IgD-negative memory B cell (primary cell): Measurements from ENCODE around the gene LPP. TPM values are rescaled to one million over a fixed set of nuclear protein-coding genes. Genes with fewer than 3 reads are reported as not detected.
A peak's percentile ranks its signal among the peaks of the same experiment; 100 is the strongest.

ENCODE experiments used
- H3K27ac Mint-ChIP-seq, 3 donors: one replicate each; pipeline ENCODE4 v1.8.0; 2020 to 2022; ENCODE audit warnings: mild to moderate bottlenecking in 3 of 3, mixed read lengths in 3 of 3, moderate library complexity in 1 of 3
- H3K27me3 Mint-ChIP-seq: one replicate; pipeline ENCODE4 v1.8.0; 2021; ENCODE audit warnings: mixed read lengths
- H3K36me3 Mint-ChIP-seq: one replicate; pipeline ENCODE4 v1.8.0; 2020; ENCODE audit warnings: mild to moderate bottlenecking, mixed read lengths
- H3K4me1 Mint-ChIP-seq, 3 donors: one replicate each; pipeline ENCODE4 v1.8.0; 2020 to 2022; ENCODE audit warnings: mixed read lengths in 3 of 3, mild to moderate bottlenecking in 1 of 3
- H3K4me3 Mint-ChIP-seq, 4 donors: one replicate each; pipeline ENCODE4 v1.8.0; 2020 to 2022; ENCODE audit warnings: mild to moderate bottlenecking in 4 of 4, mixed read lengths in 4 of 4, moderate library complexity in 3 of 4
- H3K9me3 Mint-ChIP-seq, 3 donors: one replicate each; pipeline ENCODE4 v1.8.0; 2020 to 2021; ENCODE audit warnings: mixed read lengths in 3 of 3, mild to moderate bottlenecking in 1 of 3
- polyA plus RNA-seq: library from polyadenylated mRNA; unstranded; fragments of 300-500 nt; fragmentation: Illumina TruSeq; gene quantifications from one replicate; pipeline ENCODE4 v1.2.3, GENCODE V29; 2021

Gene LPP
- polyA plus RNA-seq, 1 donor from 2014 or later, result 29.2 TPM

DNA sequence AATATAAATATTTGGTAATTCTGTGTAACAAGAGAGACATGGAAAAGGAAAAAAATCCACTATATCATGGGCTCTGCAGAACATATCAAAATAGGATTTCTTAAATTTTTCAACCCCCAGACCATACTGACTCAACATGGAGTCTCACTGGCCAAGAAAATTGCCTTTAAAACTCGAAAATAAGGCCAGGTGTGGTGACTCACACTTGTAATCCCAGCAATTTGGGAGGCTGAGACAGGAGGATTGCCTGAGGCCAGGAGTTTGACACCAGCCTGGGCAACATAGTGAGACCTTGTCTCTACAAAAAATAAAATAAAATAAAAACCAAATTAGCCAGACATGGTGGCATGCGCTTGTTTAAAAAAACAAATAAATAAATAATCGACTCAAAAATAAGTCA, 723.4 kb downstream of the LPP start:
- Mint-ChIP-seq H3K4me3 (no peak overlapping the region), H3K4me1 (no peaks in the 10 kb centered on the region), H3K27me3 (no peaks in the 10 kb centered on the region), H3K9me3 (no peaks in the 10 kb centered on the region), H3K27ac (no peak overlapping the region), H3K36me3 (peaks cover 16% of the 10 kb centered on the region)

DNA sequence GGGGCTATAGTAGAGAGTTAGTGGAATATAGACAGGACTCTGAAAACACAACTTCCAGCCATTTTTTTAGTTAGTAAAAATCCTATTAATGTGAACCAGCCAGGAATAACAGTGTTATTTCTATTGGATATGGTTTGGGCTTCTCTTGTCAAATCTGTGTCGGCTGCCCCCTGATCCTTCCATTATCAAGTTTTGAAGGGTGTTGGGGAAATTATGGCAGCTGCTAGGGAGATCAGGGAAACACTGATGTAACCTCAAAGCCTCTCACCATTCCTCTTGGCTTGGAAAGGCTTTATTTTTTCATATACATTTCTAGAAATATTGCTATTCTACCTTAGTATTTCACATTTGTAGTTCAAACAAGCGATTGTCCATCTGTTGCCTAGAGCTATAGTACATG, 724.1 kb downstream of the LPP start:
- peaks cover 21% of the 10 kb centered on the region for H3K36me3 Mint-ChIP-seq
- no peaks in the 10 kb centered on the region for H3K27me3 Mint-ChIP-seq
- no peaks in the 10 kb centered on the region for H3K9me3 Mint-ChIP-seq
- no peak overlapping the region for H3K27ac Mint-ChIP-seq
- no peak overlapping the region for H3K4me3 Mint-ChIP-seq
- no peaks in the 10 kb centered on the region for H3K4me1 Mint-ChIP-seq

DNA sequence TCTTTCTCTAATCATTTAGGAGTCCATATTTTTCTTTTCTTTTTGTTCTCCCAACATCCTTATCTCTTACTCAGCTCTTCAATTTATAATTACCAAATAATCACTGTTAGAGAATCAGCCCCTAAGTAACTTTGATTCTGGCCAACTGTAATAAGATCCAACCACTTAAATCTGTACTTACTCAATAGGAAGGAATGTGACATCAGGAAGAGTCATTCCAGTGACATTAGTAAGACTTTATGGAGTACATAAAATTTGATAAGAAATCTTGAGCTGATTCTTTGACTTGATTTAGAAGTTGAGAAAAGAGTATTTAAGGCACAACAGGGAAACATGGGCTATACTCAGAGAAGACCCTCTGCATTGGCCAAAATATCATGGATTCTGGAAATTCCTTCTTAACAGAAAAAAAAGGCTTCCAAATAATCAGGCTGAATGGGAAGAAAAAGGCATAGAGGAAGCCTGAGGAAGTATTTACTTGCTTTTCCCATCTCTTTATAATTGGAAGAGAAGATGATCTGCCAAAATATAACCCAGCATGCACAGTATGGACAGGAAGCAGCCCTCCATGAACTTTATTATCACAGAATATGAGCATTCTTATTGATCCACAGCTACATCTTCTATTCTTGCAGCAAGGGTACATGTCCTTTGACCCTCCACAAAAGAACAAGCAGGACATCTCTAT, 728.1 kb downstream of the LPP start:
- Mint-ChIP-seq H3K4me1 (no peaks in the 10 kb centered on the region), H3K27ac (no peak overlapping the region), H3K27me3 (no peaks in the 10 kb centered on the region), H3K36me3 (peaks cover 18% of the 10 kb centered on the region), H3K9me3 (no peaks in the 10 kb centered on the region), H3K4me3 (no peak overlapping the region)

DNA sequence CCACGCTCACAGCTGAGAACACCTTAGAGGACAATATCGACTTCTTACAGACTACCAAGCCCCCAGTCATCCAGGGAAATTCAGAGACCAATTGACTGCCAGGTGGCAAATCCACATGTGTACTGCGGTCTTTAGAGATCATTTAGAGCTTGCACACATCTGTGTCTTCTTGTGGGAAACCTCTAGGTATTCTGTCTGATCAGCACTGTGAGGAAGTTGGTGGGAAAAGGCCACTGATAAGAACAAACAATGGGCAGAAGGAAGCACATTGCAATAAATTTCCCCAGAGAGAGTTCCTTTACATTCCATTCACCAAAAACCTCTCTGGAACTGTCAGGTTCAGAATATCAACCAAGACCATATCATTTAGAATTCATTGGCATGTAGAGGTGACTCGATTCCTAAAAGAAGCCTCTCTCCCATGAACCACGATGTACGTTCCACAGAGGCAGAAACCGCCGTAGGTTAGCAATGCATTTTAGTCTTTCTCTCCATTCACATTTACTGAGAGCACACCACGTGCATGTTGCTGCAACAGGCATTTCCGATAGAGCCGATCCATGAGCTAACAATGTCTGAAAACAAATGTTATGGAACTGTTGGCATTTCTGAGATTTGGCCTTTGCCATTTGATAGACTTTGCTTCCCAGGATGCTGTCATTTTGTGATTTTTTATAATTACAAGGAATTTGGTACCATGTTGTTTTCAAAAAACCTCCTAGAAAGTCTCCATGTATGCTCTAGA, 730.5 kb downstream of the LPP start:
- Mint-ChIP-seq H3K4me1 (no peaks in the 10 kb centered on the region), H3K4me3 (peak overlapping the region in 1 of 4 donors; percentile 30), H3K27me3 (no peaks in the 10 kb centered on the region), H3K36me3 (peaks cover 15% of the 10 kb centered on the region), H3K27ac (no peak overlapping the region), H3K9me3 (no peaks in the 10 kb centered on the region)

DNA sequence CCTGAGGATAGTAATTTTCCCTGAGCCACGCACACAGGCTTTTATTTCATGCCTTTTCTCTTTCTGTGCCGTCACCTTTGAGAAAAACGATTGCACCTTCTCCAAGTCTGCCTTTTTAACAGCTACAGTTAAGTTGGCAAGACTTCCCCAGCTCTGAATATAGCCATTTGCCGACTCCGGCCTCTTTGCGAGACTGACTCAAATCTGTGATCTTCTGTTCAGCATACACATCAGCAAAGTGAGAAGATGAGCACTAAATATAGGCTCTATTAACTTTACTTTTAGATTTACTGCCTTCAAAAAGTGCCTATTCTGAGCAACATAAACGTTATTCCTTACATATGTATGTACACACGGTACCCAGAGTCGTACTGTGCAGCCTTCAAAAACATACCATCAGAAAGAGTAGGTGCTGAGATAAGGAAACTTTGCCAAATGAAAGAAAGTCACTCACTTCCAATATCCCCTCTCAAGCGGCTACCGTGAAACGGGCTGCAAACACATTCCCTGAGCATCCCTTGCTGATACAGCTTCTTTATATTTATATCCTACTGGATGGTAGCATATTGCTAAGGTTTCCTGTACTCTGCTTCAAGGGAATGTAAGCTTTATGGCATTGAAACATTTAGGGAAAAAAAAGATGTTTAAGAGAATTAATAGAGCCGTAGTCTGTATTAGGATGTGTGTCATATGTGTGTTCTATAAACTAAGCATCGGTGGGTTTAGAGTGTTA, 734.5 kb downstream of the LPP start:
- Mint-ChIP-seq H3K4me3 (no peak overlapping the region), H3K9me3 (no peaks in the 10 kb centered on the region), H3K36me3 (peaks cover 12% of the 10 kb centered on the region), H3K4me1 (no peaks in the 10 kb centered on the region), H3K27ac (no peak overlapping the region), H3K27me3 (no peaks in the 10 kb centered on the region)

DNA sequence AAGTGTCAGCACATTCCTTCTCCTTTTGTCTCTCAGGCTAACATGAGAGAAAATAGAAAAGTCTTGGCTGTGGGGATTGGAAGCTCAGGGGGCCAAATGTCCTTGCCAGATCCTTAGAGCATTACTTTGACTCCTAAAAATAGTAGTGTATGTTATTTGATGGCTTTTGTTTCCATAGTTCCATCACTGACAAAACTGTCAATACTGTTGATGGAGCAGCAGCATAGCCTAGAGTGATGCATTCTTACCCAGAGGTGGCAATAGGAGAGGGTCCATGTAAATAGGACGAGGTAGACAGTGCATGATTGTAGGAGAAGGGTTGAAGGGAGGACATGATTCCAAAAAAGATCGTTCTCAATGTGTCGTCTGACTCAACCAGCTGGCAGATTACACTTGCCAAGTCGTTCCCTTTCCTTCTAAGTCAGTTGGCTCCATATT, 735.1 kb downstream of the LPP start:
- H3K4me3 Mint-ChIP-seq, result no peak overlapping the region
- no peaks in the 10 kb centered on the region for H3K27me3 Mint-ChIP-seq
- H3K4me1 Mint-ChIP-seq, result no peaks in the 10 kb centered on the region
- no peaks in the 10 kb centered on the region for H3K9me3 Mint-ChIP-seq
- no peak overlapping the region for H3K27ac Mint-ChIP-seq
- H3K36me3 Mint-ChIP-seq, result peaks cover 8% of the 10 kb centered on the region

DNA sequence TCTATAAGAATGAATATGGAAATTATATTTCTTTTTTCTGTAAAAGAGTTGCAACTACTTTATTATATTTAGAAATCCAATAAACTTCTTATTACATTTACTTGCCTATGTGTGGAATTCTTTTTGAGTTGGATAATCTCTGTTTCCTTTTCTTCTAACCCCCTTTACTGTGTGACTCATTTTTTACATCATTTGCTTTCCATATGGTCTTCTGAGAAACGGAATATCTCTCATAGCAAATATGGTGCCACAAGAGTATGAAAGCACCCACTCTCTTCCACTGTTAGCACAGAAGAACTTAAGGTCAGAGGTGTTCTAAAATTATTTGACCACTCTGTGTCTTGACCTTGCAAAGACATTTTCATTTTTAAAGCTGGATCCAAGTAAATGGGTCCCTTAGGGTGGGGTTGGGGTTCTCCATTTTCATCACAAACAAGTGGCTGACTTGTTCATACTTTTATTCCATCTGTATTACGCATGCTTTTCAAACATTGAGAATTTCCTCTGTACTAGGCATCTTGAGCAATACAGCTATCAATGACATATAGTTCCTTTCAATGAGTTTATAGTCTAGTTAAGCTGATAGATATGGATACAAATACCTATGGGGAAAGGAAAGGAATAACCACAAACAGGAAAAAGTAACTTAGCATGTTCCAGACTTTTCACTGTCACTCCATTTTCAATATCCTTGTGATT, 736.8 kb downstream of the LPP start:
- Mint-ChIP-seq H3K9me3 (no peaks in the 10 kb centered on the region), H3K27me3 (no peaks in the 10 kb centered on the region), H3K27ac (no peak overlapping the region), H3K4me1 (no peaks in the 10 kb centered on the region), H3K36me3 (peaks cover 8% of the 10 kb centered on the region), H3K4me3 (no peak overlapping the region)

DNA sequence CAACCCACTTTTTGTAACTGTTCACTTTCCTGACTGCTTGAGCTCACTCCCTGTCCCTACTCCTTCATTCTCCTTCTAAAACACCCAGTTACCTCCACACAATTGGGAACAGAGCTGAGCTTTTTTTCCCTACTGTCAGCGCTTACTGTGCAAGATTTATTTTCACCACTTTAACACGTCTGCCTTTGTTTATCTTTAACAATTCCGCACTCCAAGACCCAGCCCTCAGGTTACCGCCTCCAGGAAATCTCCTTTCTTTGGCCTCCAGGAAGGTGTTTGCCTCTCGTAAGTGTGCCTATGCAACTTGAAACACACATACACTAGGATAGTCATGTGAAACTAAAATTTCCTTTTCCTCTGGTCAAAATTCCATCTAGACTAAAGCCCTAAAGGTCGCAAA, 745.9 kb downstream of the LPP start:
- no peak overlapping the region for H3K27ac Mint-ChIP-seq

DNA sequence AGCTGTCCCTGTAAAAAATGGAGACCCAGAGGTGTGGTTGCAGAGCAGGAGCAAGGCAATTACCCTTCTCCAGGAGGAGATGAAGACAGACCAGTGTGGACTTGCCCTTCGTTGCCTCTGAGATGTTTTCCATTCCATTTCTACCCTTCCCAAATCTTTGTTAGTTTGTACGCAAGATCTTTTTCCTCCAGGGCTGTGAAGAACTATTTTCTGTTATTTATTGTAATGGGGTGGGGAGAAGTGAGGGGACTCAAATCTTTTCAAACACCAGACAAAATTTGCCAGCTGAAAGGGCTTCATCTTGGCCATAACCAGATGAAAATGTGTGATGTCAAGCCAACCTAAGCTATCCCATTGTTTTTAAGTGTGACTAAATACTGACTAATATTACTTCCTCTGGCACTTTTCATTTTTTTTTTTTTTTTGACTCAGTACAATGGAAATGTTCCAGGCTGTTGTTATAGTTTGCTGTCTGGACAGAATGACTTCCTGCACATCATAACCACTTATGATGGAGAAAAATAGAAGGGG, 746.5 kb downstream of the LPP start:
- no peak overlapping the region for H3K4me3 Mint-ChIP-seq
- no peaks in the 10 kb centered on the region for H3K4me1 Mint-ChIP-seq
- no peaks in the 10 kb centered on the region for H3K9me3 Mint-ChIP-seq
- no peak overlapping the region for H3K27ac Mint-ChIP-seq
- H3K27me3 Mint-ChIP-seq, result no peaks in the 10 kb centered on the region
- peaks cover 2% of the 10 kb centered on the region for H3K36me3 Mint-ChIP-seq

More for the DNA sequence above, 745.9 kb downstream of the LPP start:
- no peaks in the 10 kb centered on the region for H3K9me3 Mint-ChIP-seq
- H3K27me3 Mint-ChIP-seq, result no peaks in the 10 kb centered on the region
- no peaks in the 10 kb centered on the region for H3K4me1 Mint-ChIP-seq
- H3K36me3 Mint-ChIP-seq, result peaks cover 2% of the 10 kb centered on the region
- H3K4me3 Mint-ChIP-seq, result no peak overlapping the region

DNA sequence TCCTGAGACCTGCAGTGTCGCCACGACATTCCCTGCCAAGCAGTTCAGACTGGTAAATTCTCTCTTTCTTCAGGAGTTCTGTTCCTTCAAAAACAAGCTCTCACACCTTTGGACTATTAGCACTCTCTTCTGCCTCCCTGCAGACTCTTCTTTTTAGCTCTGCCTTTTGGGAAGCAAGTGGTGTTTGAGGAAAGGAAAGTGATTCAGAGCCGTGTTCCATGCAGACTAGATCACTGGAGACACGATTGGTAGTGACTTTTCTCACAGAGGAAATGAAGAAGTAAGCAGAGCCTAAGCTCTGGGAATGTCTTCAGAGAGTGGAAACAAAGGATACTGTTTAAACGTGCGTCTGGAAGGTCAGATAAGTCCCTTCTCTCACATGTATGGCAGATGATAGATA, 747.2 kb downstream of the LPP start:
- Mint-ChIP-seq H3K4me3 (no peak overlapping the region), H3K9me3 (no peaks in the 10 kb centered on the region), H3K27ac (no peak overlapping the region), H3K4me1 (no peaks in the 10 kb centered on the region), H3K36me3 (peaks cover 2% of the 10 kb centered on the region), H3K27me3 (no peaks in the 10 kb centered on the region)

DNA sequence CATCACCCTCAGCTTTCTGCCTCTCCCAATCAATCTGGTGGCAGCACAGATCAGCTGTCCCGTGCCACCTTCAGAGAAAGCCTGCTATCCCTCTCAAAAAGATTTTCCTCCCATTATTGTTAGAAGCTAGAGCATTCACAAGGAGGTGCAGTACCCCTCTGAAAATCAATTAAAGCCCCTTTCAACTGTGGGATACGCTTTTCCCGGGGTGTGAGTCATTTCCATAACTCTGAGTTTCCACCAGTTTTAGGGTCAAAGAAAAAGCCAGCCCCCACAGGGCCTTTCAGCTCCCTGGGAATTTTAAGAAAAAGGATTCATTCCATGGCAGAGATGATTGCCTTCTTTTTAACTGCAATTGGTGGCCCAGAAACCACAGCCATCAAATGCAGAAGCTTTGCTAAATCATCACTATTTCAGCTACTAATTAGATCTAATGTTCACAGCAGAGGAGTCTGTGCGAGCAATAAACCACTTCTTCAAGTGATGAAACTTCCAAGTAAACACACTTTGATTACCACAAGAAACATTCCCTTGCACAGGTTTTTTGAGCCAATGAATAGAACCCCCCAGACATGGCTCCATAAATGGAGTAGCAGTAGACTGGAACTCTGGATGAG, 747.8 kb downstream of the LPP start:
- peak overlapping the region in 1 of 3 donors; percentile 4 for H3K27ac Mint-ChIP-seq
- no peaks in the 10 kb centered on the region for H3K27me3 Mint-ChIP-seq
- H3K4me3 Mint-ChIP-seq, result no peak overlapping the region
- no peaks in the 10 kb centered on the region for H3K4me1 Mint-ChIP-seq
- H3K36me3 Mint-ChIP-seq, result peaks cover 2% of the 10 kb centered on the region
- no peaks in the 10 kb centered on the region for H3K9me3 Mint-ChIP-seq

DNA sequence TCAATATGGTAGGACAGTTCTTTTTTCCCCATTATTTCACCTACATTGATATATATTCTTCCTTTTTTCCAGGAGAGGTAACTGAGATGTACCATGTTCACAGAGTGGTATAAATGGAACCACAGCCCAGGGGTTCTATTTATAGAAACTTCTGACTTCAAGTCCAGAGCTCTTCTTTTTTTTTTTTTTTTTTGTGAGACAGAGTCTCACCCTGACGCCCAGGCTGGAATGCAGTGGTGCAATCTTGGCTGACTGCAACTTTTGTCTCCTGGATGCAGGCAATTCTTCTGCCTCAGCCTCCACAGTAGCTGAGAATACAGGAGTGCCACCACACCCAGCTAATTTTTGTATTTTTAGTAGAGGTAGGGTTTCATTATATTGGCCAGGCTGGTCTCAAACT, 750.7 kb downstream of the LPP start:
- Mint-ChIP-seq H3K27ac (no peak overlapping the region), H3K27me3 (no peaks in the 10 kb centered on the region), H3K36me3 (peaks cover 2% of the 10 kb centered on the region), H3K9me3 (no peaks in the 10 kb centered on the region), H3K4me1 (no peaks in the 10 kb centered on the region), H3K4me3 (no peak overlapping the region)

DNA sequence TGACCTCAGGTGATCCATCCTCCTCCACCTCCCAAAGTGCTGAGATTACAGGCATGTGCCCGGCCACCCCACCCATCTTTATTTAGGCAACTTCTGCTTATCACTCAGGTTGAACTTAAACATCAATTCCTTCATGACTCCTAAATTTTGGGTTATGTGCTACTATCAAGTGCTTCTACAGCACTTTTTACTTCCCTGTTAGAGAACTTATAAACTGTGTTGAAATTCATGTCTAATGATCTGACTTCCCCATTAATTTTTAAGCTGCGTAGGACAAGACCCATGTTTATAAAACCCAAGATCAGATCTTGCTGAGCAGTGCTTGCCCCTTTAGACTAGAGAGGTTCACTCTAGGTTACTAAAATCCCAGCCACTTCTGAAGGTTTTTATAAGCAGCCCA, 751.6 kb downstream of the LPP start:
- Mint-ChIP-seq H3K4me1 (no peaks in the 10 kb centered on the region), H3K36me3 (no peaks in the 10 kb centered on the region), H3K4me3 (no peak overlapping the region), H3K9me3 (no peaks in the 10 kb centered on the region), H3K27me3 (no peaks in the 10 kb centered on the region), H3K27ac (no peak overlapping the region)

DNA sequence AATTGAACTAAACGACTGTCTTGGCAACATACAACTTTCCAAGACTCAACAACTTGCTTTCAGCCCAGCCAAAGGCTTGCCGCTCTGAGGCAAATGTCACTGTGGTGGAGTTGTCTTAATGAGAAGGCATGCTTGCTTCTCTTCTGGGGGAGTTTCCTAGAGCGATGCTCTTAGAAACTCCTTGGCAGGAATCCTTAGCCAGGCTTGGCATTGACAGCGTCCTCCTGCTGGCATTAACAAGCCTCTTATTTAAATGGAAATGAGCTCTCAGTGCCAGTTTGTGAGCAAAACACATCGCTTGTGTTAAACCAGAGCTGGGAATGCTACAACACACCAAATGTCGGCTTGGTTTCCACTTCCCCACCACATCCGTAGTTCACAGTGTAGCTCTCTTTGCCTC, 752.3 kb downstream of the LPP start:
- no peak overlapping the region for H3K27ac Mint-ChIP-seq

More for the DNA sequence above, 752.3 kb downstream of the LPP start:
- Mint-ChIP-seq H3K4me3 (no peak overlapping the region), H3K27me3 (no peaks in the 10 kb centered on the region), H3K4me1 (peaks cover 0 to under 1% (median 0%) of the 10 kb centered on the region in 3 donors), H3K9me3 (no peaks in the 10 kb centered on the region), H3K36me3 (no peaks in the 10 kb centered on the region)
